HepG2 (cell line): ENCODE data around the gene SPAG9. TPM values are rescaled to one million over a fixed set of nuclear protein-coding genes. Genes with fewer than 3 reads are reported as not detected.

ENCODE experiments used
- CREM ChIP-seq, 2 experiments: sonication (generic) in 1 of 2; formaldehyde crosslinking in 1 of 2; IDR thresholded peaks; 2 replicates each; pipeline versions ENCODE4 v1.4.0 to v1.6.1; 2016 to 2020; ENCODE audit warnings: antibody characterized with exemption in 1 of 2, mild to moderate bottlenecking in 1 of 2, missing genetic modification reagents in 1 of 2
- FLYWCH1 ChIP-seq: sonication (generic); formaldehyde crosslinking; IDR thresholded peaks from 2 replicates; pipeline ENCODE4 v1.8.1; 2023; ENCODE audit warnings: mild to moderate bottlenecking, missing genetic modification reagents
- GPN1 ChIP-seq: sonication (generic); formaldehyde crosslinking; IDR thresholded peaks from 2 replicates; pipeline ENCODE4 v1.5.1; 2020; ENCODE audit warnings: missing genetic modification reagents, borderline replicate concordance
- JUNB ChIP-seq: sonication (generic); formaldehyde crosslinking; IDR thresholded peaks from 2 replicates; pipeline ENCODE4 v1.8.0; 2022; ENCODE audit warnings: missing genetic modification reagents, mild to moderate bottlenecking, borderline replicate concordance
- MED1 ChIP-seq: sonication (generic); formaldehyde crosslinking; IDR thresholded peaks from 2 replicates; pipeline ENCODE4 v1.4.0; 2020; ENCODE audit warnings: missing genetic modification reagents
- NCOA2 ChIP-seq: sonication (generic); formaldehyde crosslinking; IDR thresholded peaks from 2 replicates; pipeline ENCODE4 v1.8.0; 2022; ENCODE audit warnings: inconsistent platforms
- NFIC ChIP-seq: IDR thresholded peaks from 2 replicates; pipeline ENCODE4 v1.6.1; 2012; ENCODE audit warnings: mild to moderate bottlenecking, low read length, inconsistent platforms
- NPAS2 ChIP-seq: sonication (generic); formaldehyde crosslinking; IDR thresholded peaks from 2 replicates; pipeline ENCODE4 v1.8.0; 2022; ENCODE audit warnings: mild to moderate bottlenecking, missing genetic modification reagents, borderline replicate concordance
- REL ChIP-seq: sonication (generic); formaldehyde crosslinking; conservative IDR thresholded peaks from 2 replicates; pipeline ENCODE4 v1.8.0; 2022; ENCODE audit warnings: mild to moderate bottlenecking, missing genetic modification reagents, moderate library complexity
- REXO4 ChIP-seq: sonication (generic); formaldehyde crosslinking; IDR thresholded peaks from 2 replicates; pipeline ENCODE4 v1.8.0; 2022; ENCODE audit warnings: missing genetic modification reagents, mild to moderate bottlenecking, borderline replicate concordance
- TBX2 ChIP-seq: sonication (generic); formaldehyde crosslinking; IDR thresholded peaks from 2 replicates; pipeline ENCODE4 v1.5.0; 2020; ENCODE audit warnings: missing genetic modification reagents, mild to moderate bottlenecking, borderline replicate concordance
- YY1 ChIP-seq: IDR thresholded peaks from 2 replicates; pipeline ENCODE4 v1.6.1; 2011; ENCODE audit warnings: low read length, low read depth, moderate library complexity, mild to moderate bottlenecking; ENCODE audit not compliant: insufficient read depth, insufficient replicate concordance
- ZNF263 ChIP-seq: sonication (generic); formaldehyde crosslinking; IDR thresholded peaks from 2 replicates; pipeline ENCODE4 v1.4.0; 2020; ENCODE audit warnings: missing genetic modification reagents
- ZNF44 ChIP-seq: sonication (generic); formaldehyde crosslinking; IDR thresholded peaks from 2 replicates; pipeline ENCODE4 v1.5.1; 2020; ENCODE audit warnings: mild to moderate bottlenecking, missing genetic modification reagents
- ZNF644 ChIP-seq: IDR thresholded peaks from 2 replicates; pipeline ENCODE4 v1.6.1; 2016; ENCODE audit warnings: low read depth
- polyA plus RNA-seq, 8 experiments: library from polyadenylated mRNA; depleted of rRNA in 3 of 8; stranded (reverse) in 7 of 8; unstranded in 1 of 8; fragments of >200 nt; fragmentation: Illumina TruSeq in 4 of 8; extraction: Trizol in 4 of 8; gene quantifications; 2 replicates each; pipeline versions ENCODE4 v1.2.1 to v1.2.3, GENCODE V29; 2011 to 2016; ENCODE audit warnings: low read depth in 4 of 8, missing spikeins in 1 of 8, mixed read lengths in 1 of 8; ENCODE audit not compliant: insufficient read depth in 1 of 8
- total RNA-seq, 5 experiments: library from RNA; depleted of rRNA; stranded (reverse); fragments of >200 nt; fragmentation: Illumina TruSeq; extraction: Trizol; gene quantifications; 2 replicates each; pipeline ENCODE4 v1.2.3, GENCODE V29; 2016; ENCODE audit warnings: low read depth in 1 of 5
- TF ChIP-seq, protein P1 (sequence below): sonication (generic); formaldehyde crosslinking; IDR thresholded peaks from 2 replicates; pipeline ENCODE4 v1.5.1; 2020; ENCODE audit warnings: missing genetic modification reagents, mild to moderate bottlenecking, borderline replicate concordance
- TF ChIP-seq, protein P2 (sequence below), 2 experiments: IDR thresholded peaks; 2 replicates each; pipeline ENCODE4 v1.6.1; 2011 to 2012; ENCODE audit warnings: low read length in 2 of 2, borderline replicate concordance in 1 of 2, low read depth in 1 of 2, mild to moderate bottlenecking in 1 of 2, moderate library complexity in 1 of 2
- TF ChIP-seq, protein P3 (sequence below), 2 experiments: sonication (generic) in 1 of 2; formaldehyde crosslinking in 1 of 2; IDR thresholded peaks; 2 replicates each; pipeline versions ENCODE4 v1.4.0 to v1.6.1; 2018 to 2020; ENCODE audit warnings: missing genetic modification reagents in 2 of 2, borderline replicate concordance in 1 of 2, low read depth in 1 of 2, mild to moderate bottlenecking in 1 of 2, missing biosample characterization in 1 of 2
- TF ChIP-seq, protein P4 (sequence below): sonication (generic); formaldehyde crosslinking; IDR thresholded peaks from 2 replicates; pipeline ENCODE4 v1.9.0; 2021; ENCODE audit warnings: missing genetic modification reagents, mild to moderate bottlenecking, borderline replicate concordance

SPAG9 gene
- total and polyA plus RNA-seq, 2 of the 13 experiments (the other 11 are each of a cell fraction or from before 2014, with no cell fraction given): 43.2 to 78.6 TPM

DNA sequence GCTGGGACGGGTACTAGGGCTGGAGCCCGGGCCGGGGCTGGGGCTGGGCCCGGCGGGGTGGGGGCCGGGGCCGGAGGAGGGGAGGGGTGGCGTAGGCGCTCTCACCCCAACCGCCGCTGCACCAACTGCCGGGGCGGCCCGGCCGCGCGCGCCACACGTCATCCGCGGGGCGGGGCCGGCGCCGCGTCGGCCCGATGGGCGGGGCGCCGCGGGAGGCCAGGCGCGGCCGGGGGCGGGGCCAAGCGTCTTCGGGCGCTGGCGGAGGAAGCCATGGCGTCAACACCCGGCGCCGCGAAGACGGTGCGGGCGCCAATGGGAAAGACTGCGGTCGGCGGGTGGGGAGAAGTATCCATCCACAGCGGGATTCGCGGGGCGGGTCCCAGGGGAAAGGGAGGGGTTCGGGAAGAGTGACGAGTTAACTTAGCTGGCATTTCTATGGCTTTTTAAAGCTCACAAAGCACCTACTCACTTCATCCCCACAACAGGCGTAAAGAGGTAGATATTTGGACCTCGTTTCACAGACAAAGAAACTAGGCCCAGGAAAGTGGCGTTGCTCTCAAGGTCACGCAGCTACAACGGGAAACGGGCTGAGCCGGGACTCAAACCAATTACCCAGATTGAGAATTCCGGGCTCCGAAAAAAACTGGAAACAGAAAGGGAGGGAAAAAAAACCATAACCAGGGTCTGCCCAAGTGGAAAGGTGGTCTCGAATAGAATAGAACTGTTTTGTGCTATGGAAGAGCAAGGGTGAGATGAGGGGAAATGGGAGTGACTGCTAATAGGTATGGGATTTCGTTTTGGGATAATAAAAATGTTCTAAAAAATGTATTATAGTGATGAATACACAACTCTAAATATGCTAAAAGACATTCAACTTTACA, at the start of gene SPAG9 (continued):
- TF ChIP-seq NPAS2 (CRISPR knock-in tag) (no peak), MED1 (CRISPR knock-in tag) (peak; percentile 59; the same call in 1 of the 2 replicates), NFIC (0 out of 2 replicates have a peak, but pooled peaks have one; percentile 45), JUNB (CRISPR knock-in tag) (no peak), FLYWCH1 (CRISPR knock-in tag) (no peak), NCOA2 (CRISPR knock-in tag) (no peak), CREM (IDR thresholded peaks at IDR 0.05) (peak; percentile 87), CREM (CRISPR knock-in tag; IDR thresholded peaks at IDR 0.05) (no peak), REXO4 (CRISPR knock-in tag) (no peak), TBX2 (CRISPR knock-in tag) (peak; percentile 69), ZNF644 (CRISPR knock-in tag) (no peak), REL (CRISPR knock-in tag) (no peak), ZNF44 (no peak), GPN1 (no peak), YY1 (peak; percentile 80), ZNF263 (CRISPR knock-in tag) (no peak)
- TF ChIP-seq, protein P1, sequence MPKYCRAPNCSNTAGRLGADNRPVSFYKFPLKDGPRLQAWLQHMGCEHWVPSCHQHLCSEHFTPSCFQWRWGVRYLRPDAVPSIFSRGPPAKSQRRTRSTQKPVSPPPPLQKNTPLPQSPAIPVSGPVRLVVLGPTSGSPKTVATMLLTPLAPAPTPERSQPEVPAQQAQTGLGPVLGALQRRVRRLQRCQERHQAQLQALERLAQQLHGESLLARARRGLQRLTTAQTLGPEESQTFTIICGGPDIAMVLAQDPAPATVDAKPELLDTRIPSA (CRISPR knock-in tag): no peak; the same call in 1 of the 2 replicates
- TF ChIP-seq, protein P2, sequence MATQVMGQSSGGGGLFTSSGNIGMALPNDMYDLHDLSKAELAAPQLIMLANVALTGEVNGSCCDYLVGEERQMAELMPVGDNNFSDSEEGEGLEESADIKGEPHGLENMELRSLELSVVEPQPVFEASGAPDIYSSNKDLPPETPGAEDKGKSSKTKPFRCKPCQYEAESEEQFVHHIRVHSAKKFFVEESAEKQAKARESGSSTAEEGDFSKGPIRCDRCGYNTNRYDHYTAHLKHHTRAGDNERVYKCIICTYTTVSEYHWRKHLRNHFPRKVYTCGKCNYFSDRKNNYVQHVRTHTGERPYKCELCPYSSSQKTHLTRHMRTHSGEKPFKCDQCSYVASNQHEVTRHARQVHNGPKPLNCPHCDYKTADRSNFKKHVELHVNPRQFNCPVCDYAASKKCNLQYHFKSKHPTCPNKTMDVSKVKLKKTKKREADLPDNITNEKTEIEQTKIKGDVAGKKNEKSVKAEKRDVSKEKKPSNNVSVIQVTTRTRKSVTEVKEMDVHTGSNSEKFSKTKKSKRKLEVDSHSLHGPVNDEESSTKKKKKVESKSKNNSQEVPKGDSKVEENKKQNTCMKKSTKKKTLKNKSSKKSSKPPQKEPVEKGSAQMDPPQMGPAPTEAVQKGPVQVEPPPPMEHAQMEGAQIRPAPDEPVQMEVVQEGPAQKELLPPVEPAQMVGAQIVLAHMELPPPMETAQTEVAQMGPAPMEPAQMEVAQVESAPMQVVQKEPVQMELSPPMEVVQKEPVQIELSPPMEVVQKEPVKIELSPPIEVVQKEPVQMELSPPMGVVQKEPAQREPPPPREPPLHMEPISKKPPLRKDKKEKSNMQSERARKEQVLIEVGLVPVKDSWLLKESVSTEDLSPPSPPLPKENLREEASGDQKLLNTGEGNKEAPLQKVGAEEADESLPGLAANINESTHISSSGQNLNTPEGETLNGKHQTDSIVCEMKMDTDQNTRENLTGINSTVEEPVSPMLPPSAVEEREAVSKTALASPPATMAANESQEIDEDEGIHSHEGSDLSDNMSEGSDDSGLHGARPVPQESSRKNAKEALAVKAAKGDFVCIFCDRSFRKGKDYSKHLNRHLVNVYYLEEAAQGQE (IDR thresholded peaks at IDR 0.05; ENCODE audit: borderline replicate concordance in 1 of 2, low read depth in 1 of 2, low read length in 2 of 2): no peak; a peak in 1 of 4 replicates
- TF ChIP-seq, protein P3, sequence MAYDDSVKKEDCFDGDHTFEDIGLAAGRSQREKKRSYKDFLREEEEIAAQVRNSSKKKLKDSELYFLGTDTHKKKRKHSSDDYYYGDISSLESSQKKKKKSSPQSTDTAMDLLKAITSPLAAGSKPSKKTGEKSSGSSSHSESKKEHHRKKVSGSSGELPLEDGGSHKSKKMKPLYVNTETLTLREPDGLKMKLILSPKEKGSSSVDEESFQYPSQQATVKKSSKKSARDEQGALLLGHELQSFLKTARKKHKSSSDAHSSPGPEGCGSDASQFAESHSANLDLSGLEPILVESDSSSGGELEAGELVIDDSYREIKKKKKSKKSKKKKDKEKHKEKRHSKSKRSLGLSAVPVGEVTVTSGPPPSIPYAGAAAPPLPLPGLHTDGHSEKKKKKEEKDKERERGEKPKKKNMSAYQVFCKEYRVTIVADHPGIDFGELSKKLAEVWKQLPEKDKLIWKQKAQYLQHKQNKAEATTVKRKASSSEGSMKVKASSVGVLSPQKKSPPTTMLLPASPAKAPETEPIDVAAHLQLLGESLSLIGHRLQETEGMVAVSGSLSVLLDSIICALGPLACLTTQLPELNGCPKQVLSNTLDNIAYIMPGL (CRISPR knock-in tag; IDR thresholded peaks at IDR 0.05; ENCODE audit: borderline replicate concordance in 1 of 2, low read depth in 1 of 2): no peak; a peak in 1 of 4 replicates
- TF ChIP-seq, protein P4, sequence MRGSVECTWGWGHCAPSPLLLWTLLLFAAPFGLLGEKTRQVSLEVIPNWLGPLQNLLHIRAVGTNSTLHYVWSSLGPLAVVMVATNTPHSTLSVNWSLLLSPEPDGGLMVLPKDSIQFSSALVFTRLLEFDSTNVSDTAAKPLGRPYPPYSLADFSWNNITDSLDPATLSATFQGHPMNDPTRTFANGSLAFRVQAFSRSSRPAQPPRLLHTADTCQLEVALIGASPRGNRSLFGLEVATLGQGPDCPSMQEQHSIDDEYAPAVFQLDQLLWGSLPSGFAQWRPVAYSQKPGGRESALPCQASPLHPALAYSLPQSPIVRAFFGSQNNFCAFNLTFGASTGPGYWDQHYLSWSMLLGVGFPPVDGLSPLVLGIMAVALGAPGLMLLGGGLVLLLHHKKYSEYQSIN: no peak
